Measurements from ENCODE around the gene CFDP1. TPM values are rescaled to one million over a fixed set of nuclear protein-coding genes. Genes with fewer than 3 reads are reported as not detected.

The CFDP1 gene
- total and polyA plus RNA-seq, 8 donors = 25.8 to 126 (median 60.7) TPM; not detected in 1

DNA sequence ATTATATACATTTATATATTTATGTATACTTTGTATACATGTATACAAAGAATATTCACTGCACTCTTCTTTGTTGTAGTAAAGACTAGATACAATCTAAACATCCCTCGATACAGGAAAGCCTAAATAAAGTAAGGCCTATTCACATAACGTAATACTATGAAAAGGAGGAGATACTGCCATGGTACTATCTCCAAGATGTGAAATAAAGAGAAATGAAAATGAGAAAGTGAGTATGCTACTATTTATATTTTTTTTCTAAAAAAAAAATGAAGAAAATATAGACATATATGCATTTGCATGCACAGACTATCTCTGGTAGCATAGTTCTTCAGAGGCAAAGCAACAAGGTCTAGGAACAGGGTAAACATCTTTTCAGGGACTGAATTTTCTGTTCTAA lies 19.4 kb downstream of the CFDP1 start:
- DNase-seq = no peak
- Histone ChIP-seq H3K27me3 (no peaks in the 10 kb centered on the region), H3K9me3 (no peaks in the 10 kb centered on the region), H3K27ac (no peak overlapping the region), H3K4me1 (peaks cover 0 to 7% (median 2%) of the 10 kb centered on the region in 4 donors), H3K4me3 (no peak overlapping the region), H3K36me3 (peaks cover 21 to 46% (median 39%) of the 10 kb centered on the region in 4 donors)
- intact Hi-C loops (cut with DNase I; ENCODE audit: low total_unique reads) = no loop called here
- TF ChIP-seq, protein P1, sequence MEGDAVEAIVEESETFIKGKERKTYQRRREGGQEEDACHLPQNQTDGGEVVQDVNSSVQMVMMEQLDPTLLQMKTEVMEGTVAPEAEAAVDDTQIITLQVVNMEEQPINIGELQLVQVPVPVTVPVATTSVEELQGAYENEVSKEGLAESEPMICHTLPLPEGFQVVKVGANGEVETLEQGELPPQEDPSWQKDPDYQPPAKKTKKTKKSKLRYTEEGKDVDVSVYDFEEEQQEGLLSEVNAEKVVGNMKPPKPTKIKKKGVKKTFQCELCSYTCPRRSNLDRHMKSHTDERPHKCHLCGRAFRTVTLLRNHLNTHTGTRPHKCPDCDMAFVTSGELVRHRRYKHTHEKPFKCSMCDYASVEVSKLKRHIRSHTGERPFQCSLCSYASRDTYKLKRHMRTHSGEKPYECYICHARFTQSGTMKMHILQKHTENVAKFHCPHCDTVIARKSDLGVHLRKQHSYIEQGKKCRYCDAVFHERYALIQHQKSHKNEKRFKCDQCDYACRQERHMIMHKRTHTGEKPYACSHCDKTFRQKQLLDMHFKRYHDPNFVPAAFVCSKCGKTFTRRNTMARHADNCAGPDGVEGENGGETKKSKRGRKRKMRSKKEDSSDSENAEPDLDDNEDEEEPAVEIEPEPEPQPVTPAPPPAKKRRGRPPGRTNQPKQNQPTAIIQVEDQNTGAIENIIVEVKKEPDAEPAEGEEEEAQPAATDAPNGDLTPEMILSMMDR (IDR thresholded peaks at IDR 0.05) = no peak
- TF ChIP-seq EP300 (IDR thresholded peaks at IDR 0.05) (no peak), POLR2A (IDR thresholded peaks at IDR 0.05) (no peak), POLR2AphosphoS5 (IDR thresholded peaks at IDR 0.05) (no peak)
- WGBS, 5 donors = 89 to 94% (median 93%) methylated on average over 2 of the region's 2 CpGs

DNA sequence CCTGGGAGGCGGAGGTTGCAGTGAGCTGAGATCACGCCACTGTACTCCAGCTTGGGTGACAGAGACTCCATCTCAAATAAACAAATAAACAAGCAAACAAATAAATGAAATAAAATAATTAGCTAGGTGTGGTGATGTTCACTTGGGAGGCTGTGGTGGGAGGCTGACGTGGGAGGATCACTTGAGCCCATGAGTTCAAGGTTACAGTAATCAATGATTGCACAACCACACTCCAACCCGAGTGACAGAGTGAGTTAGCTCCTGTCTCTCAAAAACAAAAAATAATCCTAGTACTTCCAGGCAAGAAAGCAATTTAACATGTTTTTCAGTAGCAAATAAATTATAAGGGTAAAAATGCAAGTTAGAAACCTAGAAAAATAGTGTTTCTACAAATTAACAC lies 26.4 kb downstream of the CFDP1 start:
- H3K36me3 ChIP-seq = peaks cover 20 to 70% (median 64%) of the 10 kb centered on the region in 4 donors
- H3K27me3 ChIP-seq = no peaks in the 10 kb centered on the region
- H3K4me3 ChIP-seq = no peak overlapping the region
- no peak overlapping the region for H3K27ac ChIP-seq
- H3K4me1 ChIP-seq = peaks cover 0 to 12% (median 3%) of the 10 kb centered on the region in 4 donors
- H3K9me3 ChIP-seq = no peaks in the 10 kb centered on the region
- no peak for DNase-seq
- WGBS, 5 donors = 84 to 91% (median 84%) methylated on average over 4 of the region's 4 CpGs
- TF ChIP-seq POLR2AphosphoS5 (IDR thresholded peaks at IDR 0.05) = no peak
- intact Hi-C loops (cut with DNase I; ENCODE audit: low total_unique reads) = no loop called here

DNA sequence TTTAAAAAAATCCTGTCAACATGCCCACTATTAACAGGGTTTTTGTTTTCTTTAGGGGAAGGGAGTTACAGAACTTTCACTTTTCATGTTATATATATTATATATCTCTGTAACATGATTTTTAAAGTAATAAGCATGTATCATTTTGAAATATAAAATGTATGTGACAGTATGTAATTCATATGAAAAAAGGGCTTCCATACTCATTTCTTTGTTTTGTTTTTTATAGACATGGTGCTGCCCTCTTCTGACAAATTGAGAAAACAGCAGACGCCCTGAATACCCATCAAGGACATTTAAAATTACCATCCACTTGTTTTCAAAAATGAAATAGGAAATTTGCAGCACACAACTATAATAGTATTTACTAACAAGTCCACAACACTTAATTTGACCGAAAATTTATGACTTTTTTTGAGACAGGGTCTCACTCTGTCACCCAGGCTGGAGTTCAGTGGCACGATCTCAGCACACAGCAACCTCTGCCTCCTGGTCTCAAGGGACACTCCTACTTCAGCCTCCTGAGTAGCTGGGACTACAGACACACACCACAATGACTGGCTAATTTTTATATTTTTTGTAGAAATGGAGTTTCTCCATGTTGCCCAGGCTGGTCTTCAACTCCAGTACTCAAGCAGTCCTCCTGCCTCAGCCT lies 30.4 kb downstream of the CFDP1 start:
- Histone ChIP-seq H3K27ac (peak overlapping the region in 4 of 5 donors; percentile 15 to 52 (median 24)), H3K4me1 (peaks cover 0 to 12% (median 3%) of the 10 kb centered on the region in 4 donors), H3K27me3 (no peaks in the 10 kb centered on the region), H3K4me3 (no peak overlapping the region), H3K9me3 (no peaks in the 10 kb centered on the region), H3K36me3 (peaks cover 0 to 30% (median 29%) of the 10 kb centered on the region in 4 donors)
- peak in 1 of 2 donors; percentile 65 for DNase-seq
- intact Hi-C loops (cut with DNase I; ENCODE audit: low total_unique reads) = no loop called here
- TF ChIP-seq, protein P1 (IDR thresholded peaks at IDR 0.05) = peak in 4 of 7 experiments; percentile 56 to 69 (median 62)
- no peak for TF ChIP-seq POLR2AphosphoS5 (IDR thresholded peaks at IDR 0.05)
- TF ChIP-seq POLR2A (IDR thresholded peaks at IDR 0.05) = no peak
- no peak for TF ChIP-seq EP300 (IDR thresholded peaks at IDR 0.05)
- WGBS, 5 donors = 33 to 42% (median 40%) methylated on average over 3 of the region's 3 CpGs

DNA sequence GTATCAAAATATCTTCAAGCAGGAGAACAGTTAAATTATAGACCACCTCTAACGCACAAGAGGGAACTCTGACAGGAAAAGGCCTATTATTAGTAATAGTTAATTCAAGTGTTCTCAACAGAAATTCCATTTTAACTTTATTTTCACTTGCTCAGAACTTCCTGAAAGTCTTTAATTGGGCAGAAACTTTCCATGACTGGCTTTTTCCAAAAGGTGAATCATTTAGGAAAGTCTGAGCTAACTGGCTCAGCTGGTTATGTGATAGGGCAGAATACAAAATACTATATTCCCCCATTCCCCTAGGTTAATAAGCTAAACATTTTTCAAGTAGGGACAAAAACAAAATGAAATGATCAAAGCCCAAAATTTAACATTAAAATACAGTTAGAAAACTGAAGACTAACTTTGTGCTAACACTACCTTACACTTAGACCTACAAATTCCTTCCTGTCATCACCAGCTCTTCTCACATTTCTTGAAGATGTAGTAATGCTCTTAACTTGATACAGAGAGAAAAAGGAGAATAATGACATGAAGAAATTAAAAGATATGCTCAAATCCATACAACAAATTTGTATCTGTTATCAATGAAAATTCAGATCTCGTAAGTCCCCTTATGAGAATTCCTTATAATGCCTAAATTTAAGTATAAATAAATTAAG lies 31.0 kb downstream of the CFDP1 start:
- intact Hi-C loops (cut with DNase I; ENCODE audit: low total_unique reads) = no loop called here
- peak in 1 of 2 donors; percentile 53 for DNase-seq
- TF ChIP-seq, protein P1 (IDR thresholded peaks at IDR 0.05) = no peak
- TF ChIP-seq POLR2A (IDR thresholded peaks at IDR 0.05) = no peak
- TF ChIP-seq POLR2AphosphoS5 (IDR thresholded peaks at IDR 0.05) = peak in 1 of 3 donors; percentile 23
- no peak for TF ChIP-seq EP300 (IDR thresholded peaks at IDR 0.05)
- WGBS, 5 donors = 46 to 69% (median 55%) methylated on average over 2 of the region's 2 CpGs
- H3K9me3 ChIP-seq = no peaks in the 10 kb centered on the region
- H3K27ac ChIP-seq = peak overlapping the region in 4 of 5 donors; percentile 15 to 52 (median 24)
- peaks cover 0 to 29% (median 23%) of the 10 kb centered on the region in 4 donors for H3K36me3 ChIP-seq
- H3K27me3 ChIP-seq = no peaks in the 10 kb centered on the region
- peaks cover 0 to 12% (median 3%) of the 10 kb centered on the region in 4 donors for H3K4me1 ChIP-seq
- no peak overlapping the region for H3K4me3 ChIP-seq
